ENCODE measurements around the gene ANKDD1A.

The ANKDD1A gene

GRCh38 chr15:64895285-64896065 lies 16.2 kb upstream of the ANKDD1A start:
- DNase-seq (ENCODE audit: low spot score), result peak; percentile 24

GRCh38 chr15:64896371-64897069 lies 15.2 kb upstream of the ANKDD1A start:
- DNase-seq (ENCODE audit: low spot score), result no peak

GRCh38 chr15:64897345-64897985 lies 14.2 kb upstream of the ANKDD1A start:
- DNase-seq (ENCODE audit: low spot score), result no peak

- DNase-seq (ENCODE audit: low spot score), result no peak
Measured at GRCh38 chr15:64898406-64898805, 13.3 kb upstream of the ANKDD1A start.

GRCh38 chr15:64901141-64901540 lies 10.6 kb upstream of the ANKDD1A start:
- no peak for DNase-seq (ENCODE audit: low spot score)

- DNase-seq (ENCODE audit: low spot score), result no peak
Measured at GRCh38 chr15:64901914-64902313, 9.8 kb upstream of the ANKDD1A start.

DNA sequence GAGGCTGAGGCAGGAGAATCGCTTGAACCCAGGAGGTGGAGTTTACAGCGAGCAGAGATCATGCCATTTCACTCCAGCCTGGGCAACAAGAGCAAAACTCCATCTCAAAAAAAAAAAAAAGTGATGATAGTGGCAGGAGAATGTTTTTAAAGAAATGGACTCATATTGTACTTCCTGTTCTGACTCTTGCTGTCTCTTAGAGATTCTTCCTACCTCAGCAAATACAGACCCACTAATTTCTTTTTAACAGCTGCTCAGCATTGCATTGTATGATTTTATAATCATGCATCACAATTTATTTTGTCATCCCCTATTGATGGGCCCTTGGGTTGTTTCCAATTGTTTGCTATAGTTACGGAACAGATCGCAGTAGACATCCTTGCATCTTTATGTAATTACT lies 8.8 kb upstream of the ANKDD1A start:
- DNase-seq (ENCODE audit: low spot score), result no peak

DNA sequence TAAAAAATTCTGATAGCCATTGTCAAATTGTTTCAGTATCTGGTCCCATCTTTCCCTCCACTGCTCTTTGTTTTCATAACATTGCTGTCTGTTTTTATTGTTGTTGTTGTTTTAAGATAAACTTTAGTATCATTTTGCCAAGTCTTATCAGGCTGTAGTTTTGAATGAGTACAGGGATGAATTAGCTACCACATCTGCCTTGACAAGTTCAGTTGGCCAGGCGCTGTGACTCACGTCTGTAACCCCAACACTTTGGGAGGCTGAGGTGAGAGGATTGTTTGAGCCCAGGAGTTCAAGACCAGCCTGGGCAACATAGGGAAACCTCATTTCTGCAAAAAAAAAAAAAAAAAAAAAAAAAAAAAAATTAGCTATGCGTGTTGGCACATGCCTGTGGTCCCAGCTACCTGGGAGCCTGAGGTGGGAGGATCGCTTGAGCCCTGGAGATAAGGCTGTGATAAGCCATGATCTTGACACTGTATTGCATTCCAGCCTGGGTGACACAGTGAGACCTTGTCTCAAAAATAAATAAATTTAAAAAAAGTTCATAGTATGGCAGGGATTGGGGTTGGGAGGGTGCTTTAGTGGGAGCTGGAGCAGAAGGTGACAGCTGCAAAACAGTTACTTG lies 8.3 kb upstream of the ANKDD1A start:
- DNase-seq (ENCODE audit: low spot score), result no peak

GRCh38 chr15:64904189-64904588 lies 7.5 kb upstream of the ANKDD1A start:
- DNase-seq (ENCODE audit: low spot score), result no peak

- DNase-seq (ENCODE audit: low spot score), result peak; percentile 32
Measured at GRCh38 chr15:64905119-64905831, 6.4 kb upstream of the ANKDD1A start.

GRCh38 chr15:64905941-64906340 lies 5.8 kb upstream of the ANKDD1A start:
- no peak for DNase-seq (ENCODE audit: low spot score)

GRCh38 chr15:64906402-64906801 lies 5.3 kb upstream of the ANKDD1A start:
- no peak for DNase-seq (ENCODE audit: low spot score)

DNA sequence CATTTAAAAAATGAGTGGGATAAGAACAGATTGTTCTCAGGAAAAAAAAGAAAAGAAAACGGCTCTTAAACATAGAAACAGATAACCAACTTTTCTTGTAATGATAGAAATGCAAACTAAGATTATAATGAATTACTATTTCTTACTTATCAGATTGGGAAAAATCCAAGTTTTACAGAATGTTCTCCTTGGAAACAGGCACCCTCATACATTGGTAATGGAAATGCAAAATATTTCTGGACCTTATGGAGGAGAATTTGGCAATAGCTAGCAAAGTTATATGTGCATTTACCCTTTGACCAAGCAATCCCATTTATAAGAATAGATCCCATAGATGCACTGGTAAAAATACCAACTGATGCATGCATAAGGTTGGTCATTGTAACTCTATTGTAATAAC lies 3.7 kb upstream of the ANKDD1A start:
- DNase-seq (ENCODE audit: low spot score), result no peak

GRCh38 chr15:64909546-64909945 lies 2.2 kb upstream of the ANKDD1A start:
- no peak for DNase-seq (ENCODE audit: low spot score)

DNA sequence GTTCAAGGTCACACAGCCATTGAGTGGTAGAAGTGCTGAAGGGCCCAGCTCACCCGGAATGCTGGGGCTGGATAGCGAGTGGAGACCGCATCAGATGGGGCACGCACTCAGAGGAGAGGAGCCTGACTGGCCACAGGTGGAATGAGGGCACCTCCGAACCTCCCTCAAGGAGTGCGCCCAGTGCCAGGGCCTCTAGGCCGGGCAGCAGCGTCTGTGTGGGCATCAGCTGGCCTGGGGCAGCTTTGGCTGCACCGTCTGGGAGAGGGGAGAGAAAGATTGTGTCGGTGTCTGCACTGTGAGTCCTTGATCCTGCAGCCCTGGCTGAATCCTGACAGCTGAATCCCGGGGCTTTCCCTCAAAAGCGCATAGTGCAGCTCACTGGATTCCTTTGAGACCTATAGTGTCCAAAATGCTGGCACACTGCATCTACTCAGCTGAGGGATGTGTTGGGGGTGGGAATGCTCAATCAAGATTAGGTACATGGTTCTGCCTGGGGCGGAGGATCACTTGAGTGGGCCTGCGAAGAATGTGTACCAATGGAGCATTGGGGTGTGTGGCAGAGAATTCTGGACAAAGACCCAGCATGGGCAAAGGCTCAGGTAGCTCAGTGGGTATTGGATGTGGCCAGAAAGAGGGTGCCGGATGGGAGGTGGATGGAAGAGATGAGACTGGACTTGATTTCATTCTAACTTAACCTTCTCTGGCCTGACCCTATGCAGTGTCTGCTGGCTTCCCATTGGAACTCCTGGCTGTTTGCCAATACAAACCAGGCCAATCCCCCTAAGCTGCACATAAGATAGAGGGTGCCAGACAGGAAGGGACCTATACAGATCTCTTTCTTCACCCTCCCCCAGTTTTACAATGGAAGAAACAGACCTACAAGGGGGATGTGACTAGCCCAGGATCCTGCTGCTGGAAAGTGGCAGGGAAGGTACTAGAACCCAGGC lies 950 bp downstream of the ANKDD1A start:
- no peak for DNase-seq (ENCODE audit: low spot score)

DNA sequence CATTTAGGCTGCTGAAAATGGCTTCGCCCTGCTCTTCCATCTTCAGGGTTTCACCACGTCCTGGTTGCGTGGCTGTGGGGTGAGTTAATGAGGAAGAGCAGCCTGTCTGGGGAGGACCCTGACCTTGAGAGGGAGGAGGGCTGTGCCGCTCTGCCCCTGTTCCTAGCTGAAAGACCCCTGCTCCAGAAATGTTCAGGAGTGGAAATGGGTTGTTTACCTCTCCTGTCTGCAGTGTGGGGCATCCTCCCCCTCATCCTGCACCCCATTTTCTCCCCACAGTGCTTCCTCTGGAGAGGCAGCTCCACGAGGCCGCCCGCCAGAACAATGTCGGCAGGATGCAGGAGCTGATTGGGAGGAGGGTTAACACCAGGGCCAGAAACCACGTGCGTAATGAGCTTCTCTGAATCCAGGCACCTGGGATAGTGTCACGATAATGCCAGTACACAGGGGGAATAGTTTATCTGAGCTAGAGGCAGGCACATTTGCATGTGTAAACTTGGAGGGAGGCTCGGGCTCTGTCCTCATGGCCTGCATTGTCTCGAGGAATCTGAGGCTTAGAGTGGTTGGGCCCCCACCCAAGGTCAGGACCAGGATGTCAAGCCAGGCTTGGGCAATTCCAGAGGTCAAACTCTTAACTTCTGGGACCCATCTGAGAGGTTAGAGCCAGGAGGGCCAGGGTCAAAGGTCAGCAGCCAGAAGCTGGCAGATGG lies 4.0 kb downstream of the ANKDD1A start:
- no peak for DNase-seq (ENCODE audit: low spot score)

DNA sequence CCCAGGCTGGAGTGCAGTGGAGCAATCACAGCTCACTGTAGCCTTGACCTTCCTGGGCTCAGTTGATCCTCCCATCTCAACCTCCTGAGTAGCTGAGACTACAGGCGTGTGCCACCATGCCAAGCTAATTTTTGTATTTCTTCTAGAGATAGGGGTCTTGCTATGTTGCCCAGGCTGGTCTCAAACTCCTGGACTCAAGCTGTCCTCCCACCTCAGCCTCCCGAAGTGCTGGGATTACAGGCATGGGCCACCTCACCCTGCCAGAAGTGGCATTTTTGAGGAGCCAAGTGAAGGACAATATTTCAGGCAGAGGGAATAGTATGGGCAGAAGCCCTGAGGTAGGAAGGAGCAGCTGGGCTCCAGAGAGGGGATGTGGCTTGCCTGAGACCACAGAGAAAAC lies 4.7 kb downstream of the ANKDD1A start:
- no peak for DNase-seq (ENCODE audit: low spot score)

- no peak for DNase-seq (ENCODE audit: low spot score)
Measured at GRCh38 chr15:64917211-64917610, 5.5 kb downstream of the ANKDD1A start.

- DNase-seq (ENCODE audit: low spot score), result no peak
Measured at GRCh38 chr15:64919721-64920120, 8.0 kb downstream of the ANKDD1A start.

DNA sequence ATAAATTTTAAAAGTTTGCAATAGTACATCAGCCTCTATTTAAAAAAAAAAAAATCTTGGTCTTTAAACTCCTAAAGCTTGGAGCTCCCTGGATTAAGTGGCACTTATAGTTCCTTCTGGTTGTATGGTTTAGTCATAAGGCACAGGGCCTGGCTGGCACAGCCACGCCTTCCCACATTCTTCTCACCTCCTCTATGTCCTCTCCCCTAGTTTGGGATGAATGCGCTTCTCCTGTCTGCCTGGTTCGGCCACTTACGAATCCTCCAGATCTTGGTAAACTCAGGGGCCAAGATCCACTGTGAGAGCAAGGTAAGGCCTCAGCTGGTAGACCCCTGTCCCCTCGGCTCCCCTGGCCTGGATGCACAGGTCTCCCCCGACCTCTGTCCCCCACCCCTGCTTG lies 10.0 kb downstream of the ANKDD1A start:
- DNase-seq (ENCODE audit: low spot score), result no peak

Data from hematopoietic multipotent progenitor cell treated with erythropoietin and hydrocortisone succinate and interleukin-3 and kit ligand, for 17 days (in vitro differentiated cells).